HG02623 (cell line): ENCODE data around the gene CFAP221.
A peak's percentile ranks its signal among the peaks of the same experiment; 100 is the strongest.

Source experiments
- ATAC-seq: cut with Tn5 transposase; IDR thresholded peaks from one replicate; pipeline ENCODE4 v1.9.1; 2021; ENCODE audit warnings: moderate library complexity; ENCODE audit not compliant: unreplicated experiment

CFAP221 gene

DNA sequence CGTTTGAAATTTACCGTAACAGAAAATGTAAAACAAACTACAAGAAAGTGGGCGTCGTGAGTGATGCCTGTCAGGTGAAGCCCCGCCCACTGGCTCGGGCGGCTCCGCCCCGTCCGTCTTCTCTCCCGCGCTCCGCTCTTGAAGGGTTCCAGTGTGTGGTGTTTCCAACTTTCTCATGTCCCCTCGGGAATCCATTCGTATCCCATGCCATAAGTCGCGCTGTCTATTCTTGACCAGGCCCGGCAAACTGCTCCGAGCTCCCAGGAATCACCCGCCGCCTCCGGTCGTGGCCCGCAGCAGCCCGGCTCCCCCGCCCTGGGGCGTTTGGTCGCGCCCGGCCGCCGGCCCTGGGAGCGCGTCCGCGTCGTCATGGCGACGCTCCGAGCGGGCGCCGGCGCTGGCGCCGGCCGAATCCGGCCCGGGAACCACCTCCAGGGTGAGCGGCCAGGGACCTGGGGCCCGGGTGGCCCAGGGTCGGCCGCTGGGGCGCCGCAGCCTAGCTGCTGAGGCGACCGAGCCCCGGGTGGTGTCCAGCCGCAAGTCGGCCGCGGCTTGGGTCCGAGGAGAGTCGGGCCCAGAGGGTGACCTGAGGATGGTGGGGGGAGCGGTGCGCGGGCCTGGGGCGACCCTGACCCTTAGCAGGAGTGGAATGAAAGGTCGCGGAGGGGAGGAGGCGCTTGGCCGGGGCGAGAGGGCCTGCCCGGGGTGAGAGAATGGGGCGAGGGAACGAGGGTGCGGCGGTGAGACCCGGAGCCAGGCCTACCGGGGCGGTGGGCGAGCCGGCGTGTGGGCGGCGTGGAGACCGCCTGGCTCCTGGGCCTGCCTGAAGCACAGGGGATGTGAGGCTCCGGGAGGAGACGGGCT, at the start of gene CFAP221:
Gene CFAP221 (plus strand): TSS at position 375 of the 864 bp plus-strand sequence. CDS start 1,683 bp downstream, outside the sequence.
- ATAC-seq: peak; percentile 66

DNA sequence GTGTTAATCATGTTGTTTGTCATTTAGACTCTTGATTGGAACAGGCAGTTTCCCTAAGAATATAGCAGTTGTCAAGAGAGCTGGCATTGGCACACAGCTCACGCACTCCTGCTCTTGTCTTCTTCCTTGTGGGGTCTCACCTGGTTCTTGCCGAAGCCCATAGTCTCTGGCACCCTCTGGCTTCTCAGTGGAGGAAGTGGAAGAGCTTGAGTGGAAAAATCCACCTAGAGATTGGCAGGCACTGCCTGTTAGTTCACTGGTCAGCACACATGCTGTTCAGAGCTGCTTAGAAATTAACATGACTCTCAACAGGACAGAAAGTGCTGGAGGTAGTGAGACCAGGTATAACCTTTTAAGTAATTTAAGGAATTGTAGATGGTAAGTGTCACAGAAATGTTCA, 48.3 kb upstream of the CFAP221 start:
- ATAC-seq: no peak

DNA sequence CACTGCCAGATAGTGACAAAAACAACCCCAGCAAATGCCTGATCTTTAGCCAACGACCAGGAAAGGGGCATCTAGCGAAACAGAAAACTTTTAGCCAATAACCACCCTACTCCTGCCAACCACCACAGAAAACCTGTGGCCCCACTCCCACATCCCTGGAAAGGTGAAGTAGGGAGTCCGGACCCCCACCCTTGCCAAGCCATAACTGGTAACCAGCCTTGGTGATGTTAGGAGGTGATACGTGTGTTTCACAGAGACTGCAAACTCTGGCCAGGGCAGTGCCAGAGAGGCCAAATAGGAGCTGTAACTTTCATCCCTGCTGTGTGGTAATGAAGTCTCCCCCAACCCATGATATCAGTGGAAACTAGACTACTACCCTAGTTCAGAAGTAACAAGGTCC, 47.6 kb upstream of the CFAP221 start:
- no peak for ATAC-seq

DNA sequence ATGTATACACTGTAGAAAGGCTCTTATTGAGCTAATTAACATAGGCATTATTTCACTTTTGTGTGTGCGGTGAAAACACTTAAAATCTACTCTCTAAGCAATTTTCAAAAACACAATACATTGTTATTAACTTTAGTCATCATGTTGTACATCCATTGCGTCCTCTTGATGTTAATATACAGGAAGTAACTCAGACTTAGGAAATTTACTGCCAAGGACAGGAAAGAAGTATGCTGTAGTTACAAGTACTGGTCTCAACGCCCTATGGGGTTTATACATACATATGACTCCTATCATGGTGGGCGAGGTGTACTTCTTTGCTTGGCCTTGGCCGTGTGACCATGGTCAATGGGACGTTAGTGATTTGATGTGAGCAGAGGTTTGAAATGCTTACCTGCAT, 35.5 kb upstream of the CFAP221 start:
- ATAC-seq: no peak

DNA sequence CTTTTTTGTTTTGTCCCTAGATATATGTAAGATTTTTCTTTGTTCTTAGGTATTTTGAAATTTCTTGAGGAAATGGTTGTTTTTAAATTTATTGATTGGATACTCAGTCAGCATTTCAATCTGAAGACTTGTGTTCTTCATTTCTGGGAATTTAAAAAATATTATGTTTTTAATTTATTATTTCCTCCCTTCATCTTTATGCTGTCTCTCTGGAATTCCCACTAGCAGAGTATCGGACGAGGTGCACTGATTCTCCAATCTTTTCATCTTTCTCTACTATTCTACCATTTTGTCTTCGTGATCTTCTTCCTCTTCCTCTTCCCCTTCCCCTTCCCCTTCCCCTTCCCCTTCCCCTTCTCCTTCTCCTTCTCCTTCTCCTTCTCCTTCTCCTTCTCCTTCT, 32.3 kb upstream of the CFAP221 start:
- no peak for ATAC-seq

DNA sequence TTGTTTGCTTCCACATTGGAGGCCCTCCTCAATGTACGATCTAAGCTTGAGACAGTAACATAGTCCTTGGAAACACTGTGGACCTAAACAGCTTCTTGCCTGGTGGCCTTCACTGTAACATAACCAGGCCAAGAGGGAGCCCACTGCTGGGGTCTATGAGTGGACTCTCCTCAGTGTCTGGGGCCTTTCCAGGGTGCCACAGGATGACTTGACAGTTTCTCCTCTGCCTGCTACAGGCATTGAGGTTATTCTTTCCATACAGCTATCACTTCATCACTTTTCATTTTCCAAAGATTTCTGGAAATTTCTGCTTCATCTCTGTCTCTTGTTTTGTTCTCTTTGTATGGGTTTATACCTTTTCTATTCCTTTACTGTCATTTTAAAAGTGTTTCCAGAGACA, 31.3 kb upstream of the CFAP221 start:
- ATAC-seq: no peak

DNA sequence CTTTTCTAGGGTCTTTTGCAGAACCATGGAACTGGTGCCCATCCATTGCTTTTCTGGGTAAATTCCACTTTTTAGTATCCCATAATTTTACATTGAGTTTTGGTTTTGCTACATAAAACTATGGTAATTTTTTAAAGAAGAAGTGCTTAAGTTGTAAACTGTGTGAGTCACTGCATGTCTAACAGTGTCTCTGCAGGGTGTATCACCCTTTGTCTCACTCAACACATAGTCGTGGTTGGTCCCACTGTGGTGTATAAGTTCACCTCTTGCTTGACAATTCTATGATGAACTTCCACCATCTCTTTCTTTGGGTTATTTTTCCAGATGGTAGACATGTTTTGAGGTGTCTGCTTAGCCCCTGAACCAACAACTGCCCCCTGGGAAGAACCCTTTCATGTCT, 30.4 kb upstream of the CFAP221 start:
- no peak for ATAC-seq

DNA sequence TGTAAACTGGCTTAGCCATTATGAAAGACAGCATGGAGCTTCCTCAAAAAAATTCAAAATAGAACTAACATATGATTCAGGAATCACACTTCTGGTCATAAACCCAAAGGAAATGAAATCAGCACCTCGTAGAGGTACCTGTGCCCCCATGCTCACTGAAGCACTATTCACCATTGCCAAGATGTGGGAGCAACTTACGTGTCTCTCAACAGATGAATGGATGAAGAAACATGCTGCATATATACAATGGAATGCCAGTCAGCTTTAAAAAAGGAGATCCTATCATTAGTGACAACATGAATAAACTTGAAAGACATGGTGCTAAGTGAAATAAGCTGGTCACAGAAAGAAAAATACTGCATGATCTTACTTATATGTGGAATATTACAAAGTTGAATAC, 28.1 kb upstream of the CFAP221 start:
- ATAC-seq: no peak

DNA sequence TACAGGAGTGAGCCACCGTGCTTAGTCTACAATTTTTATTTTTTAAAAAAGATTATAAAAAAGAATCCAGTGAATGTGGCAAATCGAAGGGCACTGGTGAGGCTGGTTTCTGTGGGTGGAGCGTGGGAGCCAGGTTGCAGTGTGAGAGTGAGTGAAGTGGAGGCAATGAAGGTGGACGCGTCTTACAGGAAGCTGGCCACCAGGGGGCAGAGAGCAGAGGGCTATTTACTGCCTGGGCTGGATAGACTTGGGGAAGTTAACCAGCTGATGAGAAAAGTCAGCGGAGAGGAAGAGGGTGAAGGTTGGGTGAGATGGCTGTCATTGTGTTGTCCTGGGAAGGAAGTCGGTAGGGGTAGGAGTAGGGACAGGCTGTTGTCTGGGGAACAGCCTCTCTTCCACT, 26.8 kb upstream of the CFAP221 start:
- ATAC-seq: peak; percentile 91

DNA sequence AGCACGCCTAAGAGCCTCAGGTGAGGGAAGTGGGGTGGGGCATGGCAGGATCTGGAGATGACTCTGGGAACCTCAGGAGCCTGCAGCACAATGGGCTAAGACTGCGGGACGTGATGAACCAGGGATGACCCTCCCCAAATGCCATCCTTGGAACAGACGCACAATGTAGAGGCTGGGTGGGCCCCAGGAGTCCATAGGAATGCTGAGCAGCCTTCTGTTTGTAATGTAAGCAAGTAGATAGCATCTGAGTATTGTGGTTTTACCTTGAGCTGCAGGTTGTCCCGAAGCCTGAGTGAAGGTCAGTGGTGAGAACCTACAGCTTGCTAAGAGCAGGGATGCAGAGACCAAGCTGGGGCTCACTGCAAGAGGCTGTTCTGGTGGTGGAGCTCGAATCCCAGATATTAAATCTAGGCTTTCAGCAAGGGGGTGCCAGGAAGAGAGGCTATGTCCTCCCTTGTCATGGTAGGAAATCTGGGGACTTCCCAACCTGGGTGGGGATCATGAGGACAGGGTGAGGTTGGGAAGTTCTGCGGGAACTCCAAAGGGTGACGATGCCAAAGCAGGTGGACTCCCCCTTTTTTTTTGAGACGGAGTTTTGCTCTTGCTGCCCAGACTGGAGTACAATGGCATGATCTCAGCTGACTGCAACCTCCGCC, 25.7 kb upstream of the CFAP221 start:
- ATAC-seq: no peak

DNA sequence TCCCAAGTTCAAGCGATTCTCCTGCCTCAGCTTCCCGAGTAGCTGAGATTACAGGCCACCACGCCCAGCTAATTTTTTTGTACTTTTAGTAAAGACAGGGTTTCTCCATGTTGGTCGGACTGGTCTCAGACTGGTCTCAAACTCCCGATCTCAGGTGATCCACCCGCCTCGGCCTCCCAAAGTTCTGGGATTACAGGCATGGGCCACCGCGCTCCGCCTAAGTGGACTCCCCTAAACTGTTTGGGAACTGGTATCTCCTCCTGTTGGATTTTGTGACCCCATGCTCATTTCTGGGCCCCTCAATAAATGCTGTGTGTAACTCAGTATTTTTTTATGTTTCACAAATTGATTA, 25.2 kb upstream of the CFAP221 start:
- no peak for ATAC-seq

DNA sequence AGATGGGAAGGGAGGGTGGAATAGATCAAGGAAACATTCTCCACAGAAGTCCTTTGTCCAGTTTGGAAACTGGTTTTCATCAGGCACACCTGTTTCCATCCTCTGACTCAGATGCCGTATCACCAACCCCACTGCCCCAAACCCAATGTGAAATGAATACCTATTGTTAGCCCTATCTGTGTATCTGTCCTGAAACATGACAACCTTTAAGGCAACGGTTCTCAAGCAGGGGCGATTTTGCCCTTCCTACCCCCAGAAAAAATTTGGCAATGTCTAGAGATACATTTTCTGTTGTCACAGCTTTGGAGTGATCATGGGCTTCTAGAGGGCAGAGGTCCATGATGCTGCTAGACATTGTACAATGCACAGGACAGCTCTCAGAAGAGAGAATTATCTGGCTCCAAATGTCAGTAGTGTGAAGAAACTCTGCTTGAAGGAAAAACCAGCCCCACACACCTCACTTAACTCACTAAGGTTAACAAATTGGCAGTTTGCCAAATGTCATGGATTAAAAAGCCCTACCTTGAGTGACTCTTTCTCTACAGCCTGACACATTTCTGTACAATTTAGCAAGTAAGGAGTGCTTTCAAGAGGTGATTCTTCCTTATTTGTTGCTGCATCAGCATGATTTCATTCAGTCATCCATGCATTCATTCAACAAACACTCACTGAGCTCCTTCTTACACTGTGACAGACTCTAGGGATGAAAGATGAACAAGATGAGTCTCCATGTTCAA, 23.4 kb upstream of the CFAP221 start:
- no peak for ATAC-seq

DNA sequence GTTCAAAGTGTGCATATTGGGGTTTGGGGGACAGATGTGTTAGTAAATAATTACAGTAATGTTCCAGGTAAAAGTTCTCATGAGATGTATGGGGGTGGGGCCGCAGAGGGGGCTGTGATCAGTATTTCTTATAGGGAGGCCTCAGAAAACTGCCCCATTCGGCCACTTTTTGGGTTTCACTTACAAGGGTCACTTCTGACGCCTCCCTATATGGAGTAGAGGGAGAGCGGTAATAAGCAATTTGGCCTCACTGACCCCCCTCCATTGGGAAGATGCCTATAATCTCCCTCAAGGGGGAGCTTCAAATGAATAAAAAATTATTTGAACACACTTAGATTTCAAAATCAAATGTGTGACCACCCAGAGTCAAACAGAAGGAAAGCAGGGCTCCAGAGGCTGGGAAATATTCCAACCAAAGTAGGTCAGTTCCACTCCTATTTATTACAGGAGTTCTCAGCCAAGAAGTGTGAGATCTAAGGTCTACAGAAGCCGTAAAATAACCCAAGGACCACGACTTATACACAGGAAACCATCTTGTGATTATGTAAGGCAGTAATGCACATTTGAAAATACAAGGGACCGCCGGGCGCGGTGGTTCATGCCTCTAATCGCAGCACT, 22.7 kb upstream of the CFAP221 start:
- no peak for ATAC-seq

DNA sequence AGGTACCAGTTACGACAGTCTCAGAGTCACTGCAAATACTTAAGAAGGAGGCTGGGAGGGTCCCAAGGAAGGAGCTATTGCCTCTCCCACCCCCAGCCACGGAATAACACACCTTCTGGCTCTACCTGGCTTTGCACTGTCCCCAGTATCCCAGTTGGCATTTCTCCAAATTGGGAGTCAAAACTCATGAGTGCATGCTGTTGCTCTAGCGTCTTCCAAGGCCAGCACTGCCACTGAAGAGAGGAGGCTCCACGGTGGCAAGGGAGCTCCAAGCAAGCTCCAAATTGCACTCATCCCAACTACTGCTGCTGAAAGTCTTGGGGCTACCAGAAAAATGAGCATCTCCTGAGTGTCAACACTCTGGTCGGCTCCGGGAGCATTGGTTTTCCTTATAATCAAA, 21.6 kb upstream of the CFAP221 start:
- ATAC-seq: no peak

DNA sequence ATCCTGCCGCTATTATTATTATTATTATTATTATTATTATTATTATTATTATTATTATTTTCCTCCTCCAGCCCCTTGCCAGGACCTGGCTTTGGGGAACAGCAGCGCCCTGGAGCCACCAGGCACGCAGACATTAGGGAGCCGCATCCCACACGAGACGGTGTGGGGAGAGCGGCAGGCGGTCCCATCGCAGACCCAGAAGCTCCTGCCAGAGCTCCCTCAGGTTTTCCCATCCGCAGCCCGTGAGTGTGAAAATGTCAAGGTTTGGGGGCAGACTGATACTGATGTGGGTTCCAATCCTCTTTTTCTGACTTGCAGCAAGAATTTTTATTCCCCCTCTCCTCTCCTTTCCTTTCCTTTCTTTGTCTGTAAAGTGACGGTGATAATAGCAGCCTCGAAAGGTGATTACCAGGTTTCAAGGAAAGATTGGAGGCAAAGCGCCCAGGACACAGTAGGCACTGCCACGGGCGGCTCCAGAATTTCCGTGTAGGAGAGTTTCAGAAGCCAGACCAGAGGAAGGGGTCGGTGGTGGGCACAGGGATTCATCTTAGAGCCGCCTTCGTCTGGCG, 20.8 kb upstream of the CFAP221 start:
- ATAC-seq: no peak

DNA sequence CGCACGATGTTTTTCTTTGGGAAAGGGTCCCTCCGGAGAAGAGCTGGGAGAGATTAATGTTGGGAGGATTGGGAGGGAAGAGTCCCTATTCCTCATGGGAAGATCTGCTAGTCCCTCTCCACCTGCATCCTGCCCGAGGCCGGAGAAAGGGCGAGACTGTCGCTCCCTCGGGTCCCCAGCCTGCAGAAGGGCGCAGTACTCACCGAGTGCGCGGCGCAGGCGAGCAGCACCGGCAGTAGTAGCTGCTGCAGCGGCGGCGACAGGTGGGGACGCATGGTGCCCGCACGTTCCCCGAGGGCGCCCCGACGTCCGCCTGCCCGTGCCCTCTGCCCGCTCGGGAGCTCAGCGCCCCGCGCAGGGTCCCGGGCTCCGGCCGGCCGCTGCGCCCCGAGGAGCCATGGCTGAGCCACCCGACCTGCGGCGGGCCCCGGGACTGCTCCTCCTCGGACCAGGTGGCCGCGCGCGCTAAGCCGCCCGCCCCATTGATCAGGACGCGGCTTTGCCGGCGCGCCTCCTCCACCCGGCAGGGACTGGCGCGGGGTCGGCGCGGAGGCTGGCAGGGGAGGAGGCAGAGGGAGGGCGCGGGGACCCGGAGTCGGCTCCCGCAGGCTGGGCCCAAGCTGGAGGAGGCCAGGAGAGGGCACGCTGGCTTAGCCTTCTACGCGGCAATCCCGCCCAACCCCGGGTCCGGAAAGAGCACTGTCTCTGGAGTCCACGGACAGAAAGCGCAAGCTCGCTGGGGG, 20.1 kb upstream of the CFAP221 start, which contains the start of gene SCTR:
Gene SCTR (minus strand): TSS at position 532 of the 743 bp plus-strand sequence. CDS start 257 bp downstream, at position 275.
- ATAC-seq: no peak

DNA sequence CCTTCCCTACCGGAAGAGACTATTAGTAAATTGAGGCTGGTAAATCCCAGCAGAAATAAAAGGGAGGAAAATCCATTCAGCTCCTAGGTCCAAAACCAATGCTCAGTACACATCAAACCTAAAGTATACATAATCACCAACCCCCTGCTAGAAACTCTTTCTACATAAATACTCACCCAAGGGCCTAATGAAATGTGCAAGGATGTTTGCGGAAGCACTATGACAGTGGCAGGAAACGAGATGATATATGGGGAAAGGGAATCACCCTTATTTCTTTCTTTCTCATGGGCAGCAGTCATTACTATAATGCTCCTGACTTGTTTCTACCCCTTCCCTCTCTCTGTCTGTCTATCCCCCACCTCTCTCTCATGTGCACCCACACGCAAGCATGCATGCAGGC, 18.6 kb upstream of the CFAP221 start:
- no peak for ATAC-seq

DNA sequence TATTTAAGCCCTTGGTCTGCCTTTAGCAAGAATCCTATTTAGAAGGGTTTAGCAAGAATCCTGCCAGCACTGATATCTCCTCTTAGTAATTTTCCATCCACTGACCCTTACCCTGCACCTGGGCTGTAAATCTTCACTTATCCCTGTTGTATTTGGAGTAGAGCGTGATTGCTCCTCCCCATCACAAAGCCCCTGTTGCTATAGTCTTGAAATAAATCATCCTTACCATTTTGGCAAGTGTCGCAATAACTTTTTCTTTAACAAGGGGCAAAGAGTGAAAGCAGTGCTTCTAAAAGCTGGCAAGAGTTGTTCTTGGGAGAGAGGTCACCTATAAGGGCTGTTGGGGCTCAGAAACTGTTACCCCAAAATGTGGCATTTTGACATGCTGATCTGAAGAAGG, 16.2 kb upstream of the CFAP221 start:
- ATAC-seq: no peak

DNA sequence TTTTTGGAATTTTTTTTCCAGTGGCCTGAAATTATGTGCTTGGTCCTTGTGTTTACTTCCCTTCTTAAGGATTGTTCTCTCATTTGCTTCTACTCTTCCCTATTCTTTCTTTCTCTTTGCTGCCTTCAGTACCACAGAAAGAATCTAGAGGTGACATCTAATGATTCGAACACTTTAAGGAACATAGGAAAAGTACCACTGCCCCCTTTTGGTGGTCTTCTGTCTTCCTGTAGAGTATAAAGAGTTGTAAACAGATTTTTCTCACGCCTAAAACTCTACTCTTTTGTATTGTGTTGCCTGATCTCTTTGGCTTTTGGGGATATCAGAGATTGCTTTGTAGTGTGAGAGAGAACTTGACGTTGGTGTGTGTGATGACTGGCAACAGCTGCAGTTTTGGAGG, 13.0 kb upstream of the CFAP221 start:
- no peak for ATAC-seq

DNA sequence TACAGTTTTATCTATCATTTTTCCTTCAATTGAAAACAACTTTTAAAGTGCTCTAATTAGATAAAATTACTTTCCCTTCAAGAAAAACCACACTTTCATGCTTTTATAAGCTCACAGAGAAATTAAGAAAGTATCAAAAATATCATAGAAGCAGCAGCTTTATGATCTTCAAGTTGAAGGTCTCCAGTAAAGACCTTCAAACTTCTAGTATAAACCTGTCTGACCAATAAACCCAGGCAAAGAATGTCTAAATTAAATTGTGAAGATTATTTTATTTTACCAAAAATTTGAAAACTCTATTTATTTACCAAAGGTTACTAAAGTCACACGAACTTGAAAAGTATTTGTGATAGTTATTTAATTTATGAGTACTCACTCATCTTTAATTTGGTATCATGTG, 10.7 kb upstream of the CFAP221 start:
- ATAC-seq: no peak
